GM19395 (cell line): ENCODE measurements around the gene APOL1.
"Not testable (repeated sequence)": the region's sequence is repeated elsewhere in the genome, so short reads cannot be mapped to it uniquely, and the experiment has no call there.

Source experiments
- ATAC-seq: cut with Tn5 transposase; IDR thresholded peaks from one replicate; pipeline ENCODE4 v1.9.1; 2021; ENCODE audit warnings: mild to moderate bottlenecking, moderate library complexity; ENCODE audit not compliant: unreplicated experiment

APOL1 gene

DNA sequence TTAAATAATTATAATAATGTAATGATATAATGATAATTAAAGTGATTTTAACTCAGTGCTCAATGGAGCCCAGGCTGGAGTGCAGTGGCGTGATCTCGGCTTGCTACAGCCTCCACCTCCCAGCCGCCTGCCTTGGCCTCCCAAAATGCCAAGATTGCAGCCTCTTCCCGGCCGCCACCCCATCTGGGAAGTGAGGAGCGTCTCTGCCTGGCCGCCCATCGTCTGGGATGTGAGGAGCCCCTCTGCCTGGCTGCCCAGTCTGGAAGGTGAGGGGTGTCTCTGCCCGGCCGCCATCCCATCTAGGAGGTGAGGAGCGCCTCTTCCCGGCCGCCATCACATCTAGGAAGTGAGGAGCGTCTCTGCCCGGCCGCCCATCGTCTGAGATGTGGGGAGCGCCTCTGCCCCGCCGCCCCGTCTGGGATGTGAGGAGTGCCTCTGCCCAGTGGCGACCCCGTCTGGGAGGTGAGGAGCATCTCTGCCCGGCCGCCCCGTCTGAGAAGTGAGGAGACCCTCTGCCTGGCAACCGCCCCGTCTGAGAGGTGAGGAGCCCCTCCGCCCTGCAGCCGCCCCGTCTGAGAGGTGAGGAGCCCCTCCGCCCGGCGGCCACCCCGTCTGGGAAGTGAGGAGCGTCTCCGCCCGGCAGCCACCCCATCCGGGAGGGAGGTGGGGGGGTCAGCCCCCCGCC, 37.6 kb downstream of the APOL1 start:
- not testable (repeated sequence) for ATAC-seq

DNA sequence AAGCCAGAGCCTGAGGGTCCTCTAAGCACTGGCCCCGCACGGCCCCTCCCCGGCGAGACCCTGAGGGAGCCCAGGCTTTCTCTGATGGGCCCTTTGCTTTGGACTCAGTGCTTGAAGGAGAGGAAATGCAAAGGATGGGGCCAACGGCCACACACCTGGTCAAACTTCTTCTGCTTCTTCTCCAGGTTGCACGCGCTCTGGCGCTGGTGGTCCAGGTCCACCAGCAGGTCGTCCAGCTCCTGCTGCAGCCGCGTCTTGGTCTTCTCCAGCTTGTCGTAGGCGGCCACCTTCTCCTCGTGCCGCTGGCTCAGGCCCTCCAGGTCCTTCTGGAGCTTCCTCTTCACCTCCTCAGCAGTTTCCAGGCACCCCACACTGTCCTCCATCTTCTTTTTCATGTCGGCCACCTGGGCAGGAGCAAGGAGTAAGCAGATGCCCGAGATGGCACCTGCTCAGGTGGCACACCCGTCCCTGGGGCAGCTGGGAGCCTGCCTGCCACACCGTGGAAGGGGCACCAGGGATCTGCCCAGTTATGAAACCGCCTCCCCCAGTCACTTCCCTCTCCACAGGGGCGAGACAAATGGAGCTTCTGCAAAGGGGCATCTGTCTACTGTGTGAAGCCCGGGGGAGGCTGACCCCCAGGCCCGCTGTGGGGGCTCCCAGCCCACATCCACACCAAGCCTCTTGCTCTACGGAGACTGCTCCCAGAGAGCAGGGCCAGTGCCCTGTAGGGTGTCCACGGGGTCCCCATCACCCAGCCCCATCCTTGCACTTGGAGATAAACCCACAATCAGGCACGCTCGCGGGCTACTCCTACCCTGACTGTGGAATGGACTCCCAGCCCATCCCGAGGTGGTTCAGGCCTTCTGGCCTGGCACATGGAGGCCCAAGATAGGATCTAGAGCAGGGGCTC, 39.2 kb downstream of the APOL1 start:
- no peak for ATAC-seq

DNA sequence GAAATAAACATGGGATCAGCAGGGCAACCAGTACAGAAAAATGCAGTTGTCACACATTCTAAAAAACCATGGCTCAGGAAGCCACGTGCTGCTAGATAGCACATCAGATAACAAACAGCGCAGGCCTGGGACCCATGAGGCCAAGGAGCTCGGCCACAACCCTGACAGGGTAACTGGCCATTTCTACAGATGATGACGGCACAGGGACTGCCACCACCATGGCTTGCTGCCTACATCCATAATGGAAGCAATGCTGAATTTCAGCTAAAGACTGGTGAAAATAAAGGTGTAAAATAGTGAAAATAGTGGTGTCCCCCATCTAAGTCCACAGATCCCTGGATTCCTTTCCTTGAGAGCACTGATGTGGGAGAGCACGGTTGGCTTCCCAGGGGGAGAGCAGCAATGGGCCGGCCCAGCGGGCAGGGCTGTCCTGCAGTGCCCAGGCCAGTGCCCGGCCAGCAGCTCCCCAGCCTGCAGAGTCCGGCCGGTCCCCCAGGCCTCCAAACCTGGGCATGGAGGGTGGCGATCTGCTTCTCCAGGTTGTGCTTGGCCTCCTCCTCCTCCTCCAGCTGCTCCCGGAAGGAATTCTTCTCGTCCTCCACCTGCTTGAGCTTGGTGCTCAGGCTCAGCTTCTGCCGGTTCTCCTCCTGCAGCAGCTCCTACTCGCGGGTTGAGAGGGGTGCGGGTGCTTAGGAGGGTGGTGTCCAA, 40.0 kb downstream of the APOL1 start:
- ATAC-seq = no peak

DNA sequence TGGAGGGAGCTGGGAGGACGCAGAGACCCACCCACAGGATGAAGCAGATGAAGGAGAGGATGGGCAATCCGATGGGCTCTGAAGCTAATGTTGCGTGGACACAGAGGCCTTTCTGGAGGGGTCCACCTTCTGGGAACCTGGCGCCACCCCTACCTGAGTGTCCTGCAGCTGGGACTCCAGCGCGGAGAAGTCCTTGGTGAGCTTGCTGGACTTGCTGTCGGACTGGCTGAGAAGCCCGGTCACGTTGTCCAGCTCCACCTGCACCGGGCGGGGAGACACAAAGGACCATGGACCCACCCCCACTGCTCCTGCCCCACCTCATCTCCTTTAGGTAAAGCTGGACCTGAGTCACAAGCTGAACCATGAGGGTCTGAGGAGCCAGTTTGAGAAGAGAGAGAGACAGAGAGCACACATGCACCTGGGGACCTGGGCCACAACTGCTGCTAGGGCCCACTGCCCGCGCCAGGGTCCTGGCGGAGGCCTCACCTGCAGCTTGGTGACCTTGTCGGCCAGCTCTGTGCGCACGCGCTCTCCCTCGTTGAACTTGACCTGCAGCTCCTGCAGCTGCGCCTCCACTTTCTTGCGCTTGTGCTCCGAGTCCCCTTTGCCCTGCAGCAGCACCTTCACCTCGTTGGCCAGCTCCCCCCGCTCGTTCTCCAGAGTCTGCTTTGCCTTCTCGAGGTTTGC, 40.8 kb downstream of the APOL1 start:
- no peak for ATAC-seq

DNA sequence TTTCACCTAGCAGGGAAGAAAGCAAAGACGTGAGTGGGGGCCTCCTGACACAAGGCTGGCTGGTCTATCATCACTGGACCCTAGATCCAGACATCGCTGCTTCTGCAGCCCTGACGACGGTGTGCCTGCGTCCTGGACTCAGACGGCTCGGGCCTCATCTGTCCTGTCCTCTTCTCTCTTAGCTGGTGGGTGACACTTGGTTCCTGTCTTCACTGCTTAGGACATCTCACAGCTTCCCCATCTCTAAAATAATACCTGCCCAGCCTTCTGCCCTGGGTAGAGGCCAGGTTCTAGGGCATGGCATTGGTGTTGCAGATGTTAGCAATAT, 41.3 kb downstream of the APOL1 start:
- no peak for ATAC-seq

DNA sequence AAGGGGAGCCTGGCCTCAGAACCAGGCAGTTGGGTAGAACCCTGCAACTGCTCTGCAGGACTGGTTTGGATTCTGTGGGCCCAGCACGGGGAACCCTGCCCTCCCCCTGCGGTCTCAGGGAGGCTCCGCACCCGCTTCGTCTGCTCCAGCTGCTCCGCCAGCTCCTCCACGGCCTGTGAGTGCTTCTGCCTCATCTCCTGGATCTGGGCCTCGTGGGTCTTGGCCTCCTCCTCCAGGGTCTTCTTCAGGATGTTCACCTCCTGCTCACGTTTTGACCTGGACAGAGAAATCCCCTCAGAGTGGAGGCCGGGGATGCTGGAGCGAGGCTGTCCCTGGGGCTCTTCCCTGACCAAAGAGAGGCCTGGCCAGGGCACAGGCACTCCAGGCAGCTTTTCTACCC, 41.9 kb downstream of the APOL1 start:
- ATAC-seq = no peak

DNA sequence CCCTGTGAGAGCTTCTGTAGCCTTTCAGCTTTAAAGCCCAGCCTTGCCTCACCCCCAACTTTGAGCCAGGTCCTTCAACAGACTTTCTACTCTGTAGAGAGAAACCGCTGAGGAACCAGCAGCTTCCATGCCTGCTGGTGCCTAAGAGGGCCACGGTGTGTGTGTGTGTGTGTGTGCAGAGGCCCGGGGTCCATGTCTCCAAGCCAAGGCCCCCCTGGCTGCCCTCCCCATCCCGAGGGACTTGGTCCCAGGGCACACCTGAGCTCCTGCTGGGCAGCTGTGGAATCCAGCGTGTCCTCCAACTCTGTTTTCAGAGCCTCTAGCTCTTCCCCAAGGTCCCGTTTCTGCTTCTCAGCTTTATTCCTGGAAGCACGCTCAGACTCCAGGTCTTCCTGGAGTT, 42.3 kb downstream of the APOL1 start:
- ATAC-seq = no peak

DNA sequence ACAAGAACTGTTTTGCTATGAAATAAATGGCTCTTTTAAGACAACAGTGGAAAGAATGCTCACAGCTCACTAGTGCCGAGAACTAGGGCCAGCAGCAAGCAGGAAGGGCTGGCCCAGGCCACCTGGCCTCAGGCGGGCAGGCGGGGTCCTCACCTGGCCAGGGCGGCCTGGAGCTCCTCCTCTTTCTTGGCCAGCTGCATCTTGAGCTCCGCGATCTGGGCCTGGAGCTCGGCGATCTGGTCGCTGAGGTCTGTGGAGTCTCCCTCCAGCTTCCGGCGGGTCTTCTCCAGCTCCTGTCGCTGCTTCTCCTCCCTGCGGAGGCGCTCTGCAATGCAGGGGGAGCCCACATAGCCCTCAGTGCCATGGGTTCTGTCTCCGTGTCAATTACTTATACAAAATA, 43.8 kb downstream of the APOL1 start:
- no peak for ATAC-seq

DNA sequence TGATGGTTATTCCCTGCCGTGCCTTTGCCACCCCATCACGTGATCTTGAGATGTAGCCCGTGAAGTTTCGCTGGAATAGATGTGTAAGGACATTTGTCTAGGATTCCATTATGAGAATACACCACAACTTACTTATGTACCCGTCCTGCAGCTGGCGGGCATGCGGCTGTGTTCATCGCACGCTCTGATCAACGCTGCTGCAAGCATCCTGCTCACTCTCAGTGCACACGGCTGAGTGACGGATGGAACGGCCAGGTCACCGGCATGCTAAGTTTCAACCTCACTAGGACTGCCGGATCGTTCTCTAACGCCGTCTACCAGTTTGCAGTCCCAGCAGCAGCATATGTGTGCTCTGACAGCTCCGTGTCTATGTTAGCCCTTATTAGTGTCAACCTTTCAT, 44.6 kb downstream of the APOL1 start:
- no peak for ATAC-seq

DNA sequence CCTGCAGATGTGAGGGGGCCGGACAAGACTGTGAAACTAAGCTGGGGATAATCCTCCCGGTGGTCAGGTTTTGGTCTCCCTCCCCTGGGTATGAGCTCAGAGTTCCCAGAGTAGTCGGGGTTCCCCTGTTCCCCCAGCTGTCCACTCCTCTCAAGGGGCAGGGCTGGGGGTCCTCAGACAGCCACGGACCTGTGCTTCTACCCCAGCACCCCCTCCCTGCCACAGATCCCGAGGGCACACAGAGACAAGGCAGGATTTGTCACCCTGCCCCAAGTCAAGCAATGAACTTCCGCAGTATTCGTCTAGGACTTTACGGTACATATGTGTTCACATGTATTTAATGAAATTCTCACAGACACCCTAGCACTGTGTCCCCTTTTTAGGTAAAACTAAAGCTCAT, 45.2 kb downstream of the APOL1 start:
- no peak for ATAC-seq

DNA sequence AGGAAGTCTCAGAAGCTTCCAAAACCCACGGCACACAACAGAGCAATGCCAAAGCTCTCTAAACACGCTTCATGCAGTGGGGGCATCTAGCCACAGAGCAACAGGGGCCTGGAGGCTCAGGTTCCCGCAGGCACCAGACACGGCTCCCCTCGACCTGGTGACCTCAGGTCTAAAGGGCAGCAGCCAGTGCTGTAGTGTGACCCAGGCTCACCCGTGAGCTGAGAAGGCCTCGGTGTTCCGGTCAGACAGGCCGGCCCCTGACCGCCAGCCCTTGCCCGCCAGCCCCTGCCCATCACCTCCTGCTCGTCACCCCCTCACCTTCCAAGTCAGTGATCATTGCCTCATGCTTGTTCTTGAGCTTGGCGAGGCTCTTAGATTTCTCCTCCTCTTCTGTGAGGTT, 45.7 kb downstream of the APOL1 start:
- ATAC-seq = no peak

DNA sequence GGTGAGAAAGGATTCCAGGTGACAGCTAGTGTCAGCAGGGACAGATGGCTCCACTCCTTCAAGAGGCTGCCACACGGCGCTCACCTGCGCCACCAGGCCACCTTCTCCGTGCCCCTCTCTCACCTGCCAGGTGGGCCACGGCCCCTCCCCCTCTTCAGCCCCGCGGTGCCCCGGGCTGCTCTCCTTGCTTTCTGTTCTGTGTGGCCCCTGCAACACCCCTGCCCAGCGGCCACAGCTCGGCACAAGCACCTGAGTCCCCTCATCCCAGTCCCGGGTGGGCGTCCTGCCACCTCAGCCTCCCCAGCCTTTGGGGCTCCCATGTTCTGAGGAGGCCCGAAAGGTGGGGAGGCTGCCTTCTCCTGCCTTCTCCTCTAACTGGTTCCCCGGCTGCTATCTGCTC, 46.4 kb downstream of the APOL1 start:
- no peak for ATAC-seq

DNA sequence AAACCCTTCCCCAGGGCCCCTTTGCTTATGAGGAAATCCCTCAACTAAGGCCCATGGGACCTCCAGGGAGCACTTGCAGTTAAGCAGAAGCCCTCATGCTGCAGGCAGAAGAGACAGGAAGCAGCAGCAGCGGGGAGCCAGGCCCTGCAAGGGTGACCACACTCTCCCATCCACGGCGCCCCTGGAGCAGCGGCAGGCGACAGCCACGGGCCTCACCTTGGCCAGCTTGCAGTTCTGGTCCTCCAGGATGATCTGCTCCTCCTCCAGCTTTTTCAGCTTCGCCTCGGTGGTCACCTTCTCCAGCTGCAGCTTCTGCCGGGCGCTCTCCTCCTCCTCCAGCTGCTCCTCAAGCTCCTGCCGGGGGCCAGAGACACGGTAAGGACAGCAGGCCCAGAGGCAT, 47.0 kb downstream of the APOL1 start:
- ATAC-seq = no peak

DNA sequence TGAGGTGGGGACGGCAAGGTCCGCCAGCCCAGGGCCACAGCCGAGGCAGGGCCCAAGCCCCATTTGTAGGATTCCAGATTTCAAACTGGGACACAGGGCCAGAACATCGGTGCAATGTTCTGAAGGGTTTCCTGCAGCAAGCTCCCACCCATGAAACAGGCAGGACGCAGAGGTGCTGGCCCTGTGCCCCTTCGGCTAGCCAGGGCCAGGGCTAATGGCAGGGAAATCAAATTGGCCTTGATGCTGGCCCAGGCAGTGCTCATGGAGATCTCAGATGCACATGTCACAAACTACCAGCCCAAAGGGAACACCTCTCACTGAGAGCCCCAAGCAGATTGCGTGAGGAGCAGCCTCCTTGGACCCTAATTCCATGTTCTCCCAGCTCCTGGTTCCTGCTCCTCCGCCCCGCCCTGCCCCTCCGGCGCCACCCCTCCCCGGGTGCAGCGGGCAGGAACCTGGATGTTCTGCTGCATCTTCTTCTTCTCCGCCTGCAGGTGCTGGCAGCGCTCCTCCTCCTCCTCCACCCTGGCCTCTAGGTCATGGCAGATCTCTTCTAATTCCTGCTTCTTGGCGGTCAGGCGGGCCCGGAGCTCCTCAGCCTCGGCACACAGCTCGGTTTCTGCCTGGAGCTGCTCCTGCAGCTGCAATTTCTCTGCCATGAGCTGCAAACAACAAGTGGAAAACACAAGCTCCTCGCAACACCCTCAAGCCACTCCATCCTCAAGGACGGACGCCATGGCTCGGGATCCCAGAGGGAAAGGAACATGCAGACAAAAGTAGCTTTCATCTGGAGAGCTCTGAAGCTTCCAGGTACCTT, 47.7 kb downstream of the APOL1 start:
- ATAC-seq = no peak

DNA sequence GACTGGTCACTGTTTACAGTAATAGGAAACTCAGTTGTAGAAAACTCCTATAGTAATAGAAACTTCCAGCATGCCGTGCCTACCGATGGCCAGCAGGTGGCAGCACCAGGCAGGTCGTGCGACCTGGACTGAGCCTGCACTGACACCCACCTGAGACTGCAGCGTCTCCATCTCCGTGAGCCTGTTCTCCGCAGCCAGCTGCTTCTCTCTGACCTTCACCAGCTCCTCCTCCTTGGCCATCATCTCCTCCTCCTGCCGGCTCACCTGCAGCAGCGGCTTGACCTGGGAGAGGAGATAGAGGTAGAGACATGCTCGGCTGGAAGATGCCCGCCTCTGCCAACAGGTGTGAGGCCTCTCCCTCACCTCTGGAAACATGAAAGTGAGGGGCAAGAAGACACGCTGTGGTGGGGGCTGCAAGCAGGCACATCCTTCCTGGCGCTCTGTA, 48.5 kb downstream of the APOL1 start:
- no peak for ATAC-seq

DNA sequence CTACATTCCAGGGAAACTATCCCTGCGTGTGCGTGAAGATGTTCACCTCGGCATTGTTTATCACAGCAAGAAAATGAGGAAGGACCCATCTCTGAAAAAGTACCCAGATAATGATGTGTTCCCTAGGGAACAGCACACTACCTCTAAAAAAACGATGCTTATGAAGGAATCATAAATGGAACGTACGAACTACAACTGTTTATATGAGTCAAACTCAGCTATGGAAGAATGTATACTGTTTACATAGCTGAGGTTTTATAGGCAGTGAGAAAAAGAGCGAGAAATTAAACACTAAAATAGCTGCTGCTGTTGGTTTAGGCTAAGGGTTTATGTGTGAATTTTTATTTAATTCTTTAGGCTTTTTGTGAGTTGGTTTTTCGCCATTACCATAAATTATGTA, 48.9 kb downstream of the APOL1 start:
- no peak for ATAC-seq

DNA sequence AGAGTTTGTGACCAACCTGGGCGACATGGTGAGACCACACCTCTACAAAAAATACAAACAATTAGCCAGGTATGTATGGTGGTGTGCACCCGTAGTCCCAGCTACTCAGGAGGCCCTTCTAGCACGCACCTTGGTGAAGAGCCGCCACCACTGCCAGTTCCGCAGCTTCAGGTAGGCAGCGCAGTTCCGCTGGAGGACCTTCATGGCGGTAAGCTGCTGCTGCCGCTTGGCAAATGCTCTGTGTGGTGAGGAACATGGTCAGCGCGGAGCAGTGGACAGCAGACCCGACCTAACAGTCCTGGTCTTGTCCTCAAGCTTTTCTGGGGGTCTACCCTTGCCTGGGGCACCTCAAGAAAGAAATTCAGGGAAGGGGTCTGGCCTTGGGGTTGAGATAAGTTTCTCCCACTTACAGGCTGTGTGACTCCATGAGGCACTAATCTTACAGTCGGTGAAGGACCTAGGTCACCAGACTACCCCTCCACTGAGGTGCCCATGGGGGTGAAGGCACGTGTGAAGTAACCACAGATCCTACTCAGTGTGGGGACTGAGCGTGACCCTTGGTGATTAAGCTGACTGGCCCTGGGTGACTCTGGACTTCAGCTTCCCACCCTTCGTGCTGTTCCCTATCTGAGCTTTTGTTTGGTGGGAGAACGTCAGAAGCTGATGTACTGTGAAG, 49.6 kb downstream of the APOL1 start:
- ATAC-seq = no peak

DNA sequence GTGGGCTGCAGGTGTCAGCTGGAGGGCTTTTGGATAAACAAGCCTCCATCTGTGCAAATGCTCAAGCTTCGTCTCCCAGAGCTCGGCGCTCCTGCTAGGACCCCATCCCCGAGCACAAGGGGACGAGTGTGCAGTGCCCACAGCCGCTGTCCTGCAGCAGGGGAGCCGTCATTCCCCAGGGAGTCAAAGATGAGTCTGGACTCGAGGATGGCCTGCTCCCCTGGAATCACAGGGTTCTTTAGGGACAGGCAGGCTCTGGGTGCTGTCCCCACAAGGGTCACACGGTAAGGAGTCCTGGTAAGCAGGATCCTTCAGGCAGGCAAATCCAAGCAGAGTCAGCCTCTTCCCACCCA, 50.2 kb downstream of the APOL1 start:
- ATAC-seq = no peak

DNA sequence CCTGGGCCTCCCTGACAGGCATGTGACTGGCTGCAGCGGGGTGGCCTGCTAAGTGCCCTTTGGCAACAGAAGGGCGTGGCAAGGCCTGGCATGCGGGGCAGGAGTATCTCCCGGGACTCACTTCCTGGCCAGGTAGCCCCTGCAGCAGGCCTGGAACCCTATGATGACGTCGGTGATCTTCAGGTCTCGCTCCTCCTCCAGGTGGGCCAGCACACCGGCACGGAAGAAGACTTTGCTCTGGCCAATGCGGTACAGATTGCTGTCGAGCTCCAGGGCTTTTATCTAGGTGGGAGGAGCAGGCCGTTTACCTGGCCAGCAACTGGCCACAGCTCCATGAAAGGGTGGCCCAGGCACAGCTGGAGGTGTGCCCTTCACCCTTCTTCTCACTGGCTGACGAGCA, 50.9 kb downstream of the APOL1 start:
- ATAC-seq = no peak

DNA sequence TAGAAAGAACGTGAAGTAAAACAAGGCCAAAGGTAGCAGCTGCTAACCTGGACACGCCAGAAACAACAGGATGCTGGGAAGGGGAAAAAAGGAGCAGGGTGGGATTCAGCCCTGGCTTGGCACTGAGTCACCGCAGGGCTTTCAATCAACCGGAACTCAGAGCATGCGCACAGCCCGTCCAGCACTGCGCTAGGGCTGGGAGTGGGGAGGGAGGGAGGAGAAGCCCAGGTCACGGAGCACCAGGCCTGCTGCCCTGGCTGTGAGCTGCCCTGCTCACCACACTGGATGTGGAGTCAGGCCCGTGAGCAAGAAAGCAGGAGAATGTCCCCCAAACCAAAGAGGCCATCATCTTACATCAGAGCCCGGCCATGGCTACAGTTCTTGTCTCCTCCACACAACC, 51.5 kb downstream of the APOL1 start:
- no peak for ATAC-seq
